Measurements from ENCODE around the gene ERBB4. TPM values are rescaled to one million over a fixed set of nuclear protein-coding genes. Genes with fewer than 3 reads are reported as not detected.

The ERBB4 gene
- total and polyA plus RNA-seq, 2 of the 8 experiments (the other 6 are each of a cell fraction or from before 2014, with no cell fraction given) = 0.34 to 1.3 TPM

- no peaks in the 10 kb centered on the region for H4K20me1 ChIP-seq (replicated peaks in 1 of 2; ENCODE audit: control insufficient read depth in 1 of 2, insufficient read depth in 2 of 2, low read length in 2 of 2)
- H3K36me3 ChIP-seq (ENCODE audit: control insufficient read depth in 2 of 4, insufficient read depth in 4 of 4, low read length in 3 of 4) = no peaks in the 10 kb centered on the region; a peak in 1 of 8 replicates
- ChIA-PET CTCF (ENCODE audit: partially characterized antibody) (interaction anchor here (0.8 kb wide), 1 partner anchor 51 kb away, joined by 3 read pairs; no protein-coding TSS in a partner anchor), POLR2A (ENCODE audit: partially characterized antibody) (no interaction called here)
- H3K79me2 ChIP-seq (ENCODE audit: control insufficient read depth in 1 of 2, insufficient read depth in 2 of 2, low read length in 2 of 2) = no peaks in the 10 kb centered on the region
- H3K23me2 ChIP-seq (ENCODE audit: low read depth, low read length) = no peaks in the 10 kb centered on the region
- H3K27me3 ChIP-seq (replicated peaks in 1 of 4; ENCODE audit: control insufficient read depth in 3 of 4, extremely low read depth in 1 of 4, insufficient read depth in 3 of 4, low read length in 3 of 4) = no peaks in the 10 kb centered on the region
- no peak overlapping the region for H3K18ac ChIP-seq (ENCODE audit: extremely low read depth, low read length)
- H3K9me3 ChIP-seq (ENCODE audit: insufficient read depth in 2 of 2, low read depth in 1 of 2, low read length in 1 of 2) = peaks cover 0 to 4% of the 10 kb centered on the region in 2 experiments; a peak in 1 of 4 replicates
- no peak overlapping the region for H4K8ac ChIP-seq (ENCODE audit: extremely low read depth, insufficient read depth, low read length)
- H3K4ac ChIP-seq (replicated peaks; ENCODE audit: insufficient read length, low read depth, low read length) = no peak overlapping the region
- H2BK5ac ChIP-seq (ENCODE audit: low read depth, low read length) = peak overlapping the region; percentile 25; the same call in 1 of the 2 replicates
- no peak overlapping the region for H3K9ac ChIP-seq (replicated peaks in 1 of 4; ENCODE audit: extremely low read depth in 1 of 4, low read depth in 3 of 4, low read length in 3 of 4)
- no peak overlapping the region for H2BK120ac ChIP-seq (replicated peaks; ENCODE audit: low read depth, low read length)
- H2AK5ac ChIP-seq (ENCODE audit: low read depth, low read length) = no peak overlapping the region
- H3K27ac ChIP-seq (ENCODE audit: low read depth, low read length) = no peak overlapping the region
- no peak overlapping the region for H2BK12ac ChIP-seq (ENCODE audit: low read depth, low read length)
- H4K5ac ChIP-seq (ENCODE audit: insufficient read length, low read depth, low read length) = no peak overlapping the region
- no peak overlapping the region for H3K14ac ChIP-seq (ENCODE audit: insufficient read length)
- WGBS, 2 experiments (ENCODE audit: extremely low coverage in 1 of 2, insufficient coverage in 1 of 2, insufficient read length in 1 of 2, insufficient replicate concordance in 2 of 2, low coverage in 1 of 2, low lambda C conversion rate in 2 of 2, missing lambda C conversion rate in 1 of 2) = 95% methylated on average over 7 of the region's 7 CpGs; no CpG with 5 or more reads in 1 of the 2 experiments
- no peak for DNase-seq (ENCODE audit: low read depth in 1 of 2, low spot score in 2 of 2)
- H3K4me3 ChIP-seq (ENCODE audit: extremely low read depth in 1 of 4, insufficient read depth in 2 of 4, low read depth in 3 of 4, low read length in 4 of 4) = no peak overlapping the region
- no peaks in the 10 kb centered on the region for H3K4me1 ChIP-seq (replicated peaks in 1 of 4; ENCODE audit: control insufficient read depth in 3 of 4, insufficient read depth in 4 of 4, low read length in 3 of 4)
- H3K23ac ChIP-seq (ENCODE audit: insufficient read length) = no peak overlapping the region
- H4K91ac ChIP-seq (replicated peaks; ENCODE audit: insufficient read length, low read length) = no peak overlapping the region
- H3K56ac ChIP-seq (replicated peaks; ENCODE audit: insufficient read length, low read depth, low read length) = no peak overlapping the region
- no peak overlapping the region for H2BK15ac ChIP-seq (ENCODE audit: low read length)
- H3K79me1 ChIP-seq (ENCODE audit: low read depth, low read length) = no peaks in the 10 kb centered on the region
- no peak for FAIRE-seq
- H3K4me2 ChIP-seq (ENCODE audit: insufficient read depth in 1 of 2, low read depth in 2 of 2, low read length in 2 of 2) = no peak overlapping the region
- TF ChIP-seq SP1 (IDR thresholded peaks at IDR 0.05; ENCODE audit: low read depth, low read length) (no peak), CBX5 (IDR thresholded peaks at IDR 0.05; ENCODE audit: low read depth, low read length) (no peak), GABPA (IDR thresholded peaks at IDR 0.05; ENCODE audit: borderline replicate concordance, insufficient read depth, low read length) (no peak), YY1 (IDR thresholded peaks at IDR 0.05; ENCODE audit: low read depth, low read length) (no peak), RAD21 (IDR thresholded peaks at IDR 0.05 in 1 of 2, conservative IDR thresholded peaks at IDR 0.05 in 1 of 2; ENCODE audit: low read depth in 2 of 2, low read length in 2 of 2) (no peak), TAF7 (optimal IDR thresholded peaks at IDR 0.05; ENCODE audit: borderline replicate concordance, low read depth, low read length) (no peak)
- no peak overlapping the region for H2AFZ ChIP-seq (ENCODE audit: low read length)
- no peak overlapping the region for H2BK20ac ChIP-seq (ENCODE audit: low read length)
These were observed 1124.9 kb downstream of the ERBB4 start for GRCh38 chr2:211413746-211414145.
